GM19351 (cell line): ENCODE data around the gene TRABD2B.

ENCODE experiments used
- ATAC-seq: cut with Tn5 transposase; IDR thresholded peaks from one replicate; pipeline ENCODE4 v1.9.1; 2021; ENCODE audit warnings: mild to moderate bottlenecking, moderate library complexity; ENCODE audit not compliant: unreplicated experiment

TRABD2B gene

DNA sequence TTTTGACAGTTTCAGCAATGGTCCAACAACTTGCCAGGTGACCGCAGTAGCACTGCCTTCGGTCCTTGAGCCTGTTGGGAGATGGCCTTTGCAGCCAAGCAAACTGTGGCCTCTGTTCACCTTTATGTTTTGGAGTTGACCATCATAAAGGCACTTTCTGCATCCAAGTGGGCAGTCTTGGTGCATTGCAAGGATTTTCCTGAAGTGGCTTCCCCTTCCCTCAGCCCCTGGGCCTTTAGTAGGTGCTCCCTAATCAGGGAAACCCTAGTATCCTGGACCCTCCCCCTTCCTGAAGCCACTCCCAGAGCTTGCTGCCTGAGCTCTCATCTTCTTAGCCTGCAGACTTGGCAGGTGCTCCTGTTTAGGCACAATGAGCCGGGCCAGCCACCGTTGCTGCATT, 140.2 kb downstream of the TRABD2B start:
- no peak for ATAC-seq

DNA sequence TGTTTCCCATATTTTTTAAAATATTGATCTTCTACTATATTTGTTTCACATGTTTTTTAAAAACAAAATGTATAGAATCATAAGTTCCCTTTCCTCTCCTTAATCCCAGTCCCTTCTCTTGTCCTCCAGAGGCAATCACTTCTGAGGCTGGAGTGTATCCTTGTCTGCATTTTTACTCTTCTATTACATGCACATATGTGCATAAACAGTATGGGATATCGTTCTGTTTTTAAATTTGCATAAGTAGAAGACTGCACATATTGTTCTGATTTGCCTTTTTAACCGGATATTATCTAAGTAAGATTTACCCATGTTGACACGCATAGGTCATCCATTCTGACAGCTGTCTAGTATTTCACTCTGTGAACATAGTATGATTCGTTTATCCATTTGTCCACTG, 142.0 kb downstream of the TRABD2B start:
- no peak for ATAC-seq

DNA sequence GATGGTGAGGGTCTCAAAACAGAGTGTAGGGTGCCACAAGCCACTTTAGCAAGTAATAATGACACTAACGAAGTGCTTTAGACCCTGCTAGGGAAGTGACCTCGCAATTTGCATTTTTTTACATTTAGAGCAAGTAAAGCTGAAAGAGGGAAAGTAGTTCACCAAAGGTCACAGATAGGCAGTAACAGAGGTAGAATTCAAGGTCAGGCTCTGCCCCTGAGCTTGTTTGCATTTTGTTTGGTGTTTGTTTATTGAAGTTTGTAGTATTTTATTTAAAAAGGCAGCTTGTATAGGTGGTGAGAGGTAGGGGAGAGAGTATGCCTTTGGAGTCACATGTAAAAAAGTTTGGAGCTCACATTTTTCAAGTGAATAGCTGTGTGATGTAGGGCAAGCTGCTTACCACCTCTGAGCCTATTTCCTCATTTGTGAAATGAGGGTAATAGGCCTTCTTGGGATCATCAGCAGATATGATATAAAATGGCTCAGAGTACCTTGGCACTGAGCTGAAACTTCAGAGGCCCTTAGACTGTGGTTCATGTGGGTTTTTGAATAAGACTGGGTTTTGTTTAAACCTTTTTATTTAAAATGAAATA, 142.5 kb downstream of the TRABD2B start:
- no peak for ATAC-seq

DNA sequence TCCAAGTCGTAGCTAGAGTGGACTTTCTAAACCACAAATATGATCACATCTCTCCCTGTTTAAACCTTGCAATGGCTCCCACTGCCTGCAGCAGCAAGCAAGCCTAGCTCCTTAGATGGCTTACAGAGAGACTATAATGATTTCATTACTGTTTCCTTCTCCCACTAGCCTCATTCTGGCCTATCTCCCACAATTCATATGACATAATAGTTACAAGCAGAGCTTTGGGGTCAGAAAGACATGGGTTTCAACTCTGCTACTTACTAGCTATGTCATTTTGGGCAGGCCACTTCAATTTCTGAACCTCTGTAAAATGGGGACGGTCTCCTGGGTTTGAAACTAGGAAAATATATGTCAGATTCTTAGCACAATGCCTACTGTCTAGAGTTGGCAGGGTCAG, 143.3 kb downstream of the TRABD2B start:
- no peak for ATAC-seq

DNA sequence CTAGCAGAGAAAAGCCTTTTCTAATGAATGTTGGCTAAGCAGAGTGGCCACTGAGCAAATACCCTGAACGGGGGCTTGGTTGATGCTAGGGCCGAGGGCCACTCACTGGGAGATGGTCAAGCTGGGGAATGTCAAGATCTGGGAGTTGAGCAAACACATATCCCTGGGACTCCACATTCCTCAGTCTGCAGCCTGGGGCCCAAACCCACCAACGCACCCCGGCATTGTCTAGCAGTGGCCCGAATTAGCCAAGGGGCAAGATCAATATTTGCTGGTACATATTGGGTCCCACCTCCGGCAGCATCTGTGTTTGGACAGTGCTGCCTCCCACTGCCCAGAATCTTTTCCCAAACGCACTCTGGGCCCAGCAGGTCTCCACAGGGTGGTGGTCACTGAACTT, 144.1 kb downstream of the TRABD2B start:
- ATAC-seq: no peak

DNA sequence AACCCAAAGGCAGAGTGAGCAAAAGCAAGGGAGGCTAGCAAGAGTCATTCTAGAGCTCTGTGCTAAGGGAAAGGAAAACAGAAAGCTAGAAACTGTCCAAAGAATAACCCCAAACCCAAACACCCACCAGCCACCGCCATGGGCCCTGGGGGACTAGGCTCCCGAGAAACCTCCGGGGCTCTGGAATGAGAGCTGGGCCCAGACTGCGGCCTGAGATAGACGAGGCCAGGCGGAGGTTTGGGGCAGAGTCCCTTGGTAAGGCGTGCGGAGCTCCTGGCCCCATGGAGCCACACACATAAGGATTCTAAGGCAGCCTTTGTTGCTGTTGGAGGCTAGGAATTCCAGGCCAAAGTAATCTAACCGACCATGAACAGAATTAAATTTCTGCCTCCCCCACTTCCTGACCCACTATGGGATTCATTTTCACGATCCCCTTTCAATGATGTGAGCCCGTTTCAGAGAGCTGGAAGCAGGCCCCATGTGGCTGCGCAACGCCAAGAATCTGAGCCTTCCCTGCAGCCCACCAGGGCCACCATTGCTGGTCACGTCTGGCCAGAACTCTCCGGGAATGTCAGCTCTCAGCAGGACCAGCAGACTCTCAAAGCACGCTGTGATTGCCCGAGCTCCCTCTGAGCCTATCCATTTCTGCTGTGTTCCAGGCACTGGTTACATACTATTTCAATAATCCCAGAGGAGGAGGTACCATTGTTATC, 145.0 kb downstream of the TRABD2B start:
- ATAC-seq: no peak

DNA sequence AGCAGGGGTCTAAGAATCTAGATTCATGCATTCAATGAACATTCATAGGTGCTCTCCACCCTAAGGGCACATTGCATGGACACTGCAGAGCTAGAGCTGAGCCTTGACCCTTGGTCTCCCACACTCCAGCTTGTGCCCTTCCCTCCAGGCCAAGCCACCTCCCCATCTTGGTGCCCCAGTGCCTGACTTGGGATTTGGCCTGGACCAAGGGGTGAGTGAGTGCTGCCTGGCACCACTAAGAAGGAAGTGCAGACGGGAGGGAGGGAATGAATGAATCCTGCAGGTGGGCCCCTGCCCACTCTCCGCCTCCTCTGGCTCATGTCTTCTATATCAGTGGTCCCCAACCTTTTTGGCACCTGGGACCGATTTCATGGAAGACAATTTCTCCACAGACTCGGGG, 146.7 kb downstream of the TRABD2B start:
- ATAC-seq: no peak

DNA sequence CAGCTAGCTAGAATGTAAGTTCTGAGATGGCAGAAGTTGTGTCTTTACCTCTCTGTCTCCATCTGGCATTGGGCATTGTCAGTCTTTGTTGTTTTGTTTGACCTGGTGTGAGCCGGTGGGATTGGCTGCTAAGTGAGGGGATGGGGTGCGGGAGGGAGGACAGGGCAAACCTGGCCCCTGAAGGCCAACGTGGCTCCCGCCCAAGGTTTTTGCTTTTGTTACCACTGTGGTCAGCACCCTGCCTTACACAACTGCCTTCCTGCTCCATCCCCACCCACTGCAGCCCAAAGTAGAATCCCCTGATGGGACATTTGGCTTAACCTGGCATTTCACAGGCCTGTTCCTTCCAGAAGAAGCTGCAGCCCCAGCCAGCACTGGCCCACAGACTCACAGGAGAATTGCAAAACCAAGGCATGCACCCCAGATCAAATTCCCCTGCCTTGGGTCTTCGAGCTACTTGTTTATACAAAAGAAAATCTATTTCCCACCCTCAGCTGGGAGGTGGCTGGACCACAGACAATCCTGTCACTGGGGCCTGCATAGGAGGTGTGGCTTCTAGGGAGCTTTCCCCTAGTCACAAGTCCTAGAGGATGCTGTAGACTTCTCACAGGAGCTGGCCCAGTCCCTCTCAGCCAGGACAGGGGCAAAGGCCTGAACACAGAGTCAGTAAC, 147.5 kb downstream of the TRABD2B start:
- ATAC-seq: no peak

DNA sequence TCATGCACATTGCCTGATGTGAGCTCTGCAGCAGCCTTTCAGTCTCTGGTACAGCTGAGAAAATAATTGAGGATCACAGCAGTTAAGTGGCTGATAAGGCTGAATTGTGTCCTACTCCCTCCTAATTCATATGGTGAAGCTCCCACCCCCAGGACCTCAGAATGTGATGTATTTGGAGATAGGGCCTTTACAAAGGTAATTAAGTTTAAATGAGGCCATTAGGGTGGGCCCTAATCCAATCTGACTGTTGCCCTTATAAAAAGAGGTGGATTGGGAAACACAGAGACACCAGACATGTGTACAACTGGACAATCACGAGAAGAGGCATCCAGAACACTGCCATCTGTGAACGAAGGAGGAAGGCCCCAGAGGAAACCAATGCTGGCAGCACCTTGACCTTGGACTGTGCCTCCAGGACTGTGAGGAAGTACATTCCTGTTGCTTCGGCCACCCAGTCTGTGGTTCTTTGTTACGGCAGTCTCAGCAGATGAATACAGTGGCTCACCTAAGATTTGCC, 148.1 kb downstream of the TRABD2B start:
- no peak for ATAC-seq

DNA sequence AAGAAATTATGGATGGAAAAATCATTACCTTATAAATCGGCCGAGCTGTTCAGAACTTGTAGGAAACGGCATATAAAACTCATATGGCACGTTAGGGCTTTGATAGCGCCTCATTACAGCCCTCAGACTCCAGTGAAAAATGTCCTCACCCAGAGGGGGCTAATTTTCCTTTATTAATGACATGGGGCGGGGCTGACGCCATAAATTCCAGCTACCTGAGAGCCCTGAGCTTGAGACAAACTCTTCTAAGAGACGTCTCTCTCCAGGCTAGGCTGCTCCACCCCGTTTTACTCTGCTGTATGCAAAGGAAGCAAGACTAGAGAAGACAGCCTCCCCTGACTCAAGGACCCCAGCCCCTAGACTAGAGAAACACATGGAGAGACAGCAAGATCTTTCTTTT, 149.4 kb downstream of the TRABD2B start:
- ATAC-seq: no peak

DNA sequence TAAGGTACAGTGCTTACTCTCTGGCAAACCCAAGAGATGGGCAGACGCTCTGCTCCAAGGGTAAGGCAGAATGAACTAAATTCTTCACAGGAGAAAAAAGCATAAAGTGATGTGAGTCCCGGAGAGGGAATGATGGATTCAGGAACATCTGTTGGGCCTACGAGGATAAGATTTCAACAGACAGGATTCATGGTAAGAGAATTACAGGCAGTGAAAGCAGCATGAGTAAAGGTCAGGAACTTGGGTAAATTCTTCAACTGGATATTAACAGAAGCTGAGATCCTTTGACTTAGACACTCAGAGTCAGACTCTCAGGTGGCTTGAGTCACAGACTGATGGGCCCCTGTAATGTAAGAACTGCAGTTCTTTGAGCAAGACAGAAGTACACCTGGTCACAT, 152.6 kb downstream of the TRABD2B start:
- ATAC-seq: no peak

DNA sequence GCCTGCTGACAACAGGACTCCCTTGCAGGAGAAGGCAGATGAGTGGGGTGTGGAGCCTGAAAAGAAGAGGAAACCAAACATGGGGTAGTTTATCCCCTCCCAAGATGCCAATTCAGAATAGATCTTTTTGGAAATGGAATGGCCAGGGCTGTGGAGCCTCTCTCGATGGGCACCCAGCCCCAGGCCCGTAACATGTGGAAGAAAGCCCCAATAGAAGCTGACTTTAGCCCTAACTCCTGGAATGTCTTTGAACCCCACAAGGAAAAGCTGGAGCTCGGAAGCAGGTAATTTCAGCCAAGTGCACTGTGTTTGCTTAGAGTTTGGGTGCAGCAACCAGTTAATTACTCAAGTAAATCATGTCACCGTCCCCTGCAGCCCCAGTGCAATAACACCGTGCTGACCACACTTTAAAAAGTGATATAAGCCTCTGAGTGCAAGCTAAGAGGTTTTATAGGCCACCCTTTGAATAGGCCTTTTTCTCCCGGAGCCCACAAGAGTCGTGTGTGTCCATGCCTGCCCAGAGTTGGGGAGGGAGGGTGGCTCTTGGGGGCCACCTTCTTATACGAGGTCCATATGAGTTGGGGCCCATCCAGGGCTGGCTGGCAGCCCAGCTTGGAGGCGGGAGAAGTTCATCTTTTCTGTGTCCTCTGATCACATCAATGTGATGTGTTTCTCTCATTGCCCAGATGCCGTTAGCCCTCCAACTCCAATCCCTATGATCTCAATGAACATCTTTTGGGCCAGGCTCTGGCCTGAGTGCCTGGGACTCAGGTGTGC, 153.2 kb downstream of the TRABD2B start:
- ATAC-seq: no peak

DNA sequence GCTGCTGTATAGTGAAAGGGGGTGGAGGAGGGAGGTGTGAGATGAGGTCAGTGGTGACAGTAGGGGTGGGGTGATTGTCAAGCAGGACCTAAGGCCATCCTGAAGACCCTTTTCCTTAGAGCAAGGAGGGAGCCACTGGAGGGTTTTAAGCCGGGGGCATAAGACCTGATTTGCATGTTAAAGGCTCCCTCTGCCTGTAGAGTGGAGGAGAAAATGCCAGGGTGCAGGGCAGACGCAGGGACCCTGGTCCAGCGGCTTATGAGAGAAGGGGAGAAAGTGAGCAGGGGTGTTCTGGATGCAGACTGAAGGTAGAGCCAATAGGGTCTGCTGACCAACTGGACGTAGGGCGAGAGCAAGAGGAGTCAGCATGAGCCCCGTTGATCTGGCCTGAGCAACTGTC, 154.1 kb downstream of the TRABD2B start:
- ATAC-seq: no peak

DNA sequence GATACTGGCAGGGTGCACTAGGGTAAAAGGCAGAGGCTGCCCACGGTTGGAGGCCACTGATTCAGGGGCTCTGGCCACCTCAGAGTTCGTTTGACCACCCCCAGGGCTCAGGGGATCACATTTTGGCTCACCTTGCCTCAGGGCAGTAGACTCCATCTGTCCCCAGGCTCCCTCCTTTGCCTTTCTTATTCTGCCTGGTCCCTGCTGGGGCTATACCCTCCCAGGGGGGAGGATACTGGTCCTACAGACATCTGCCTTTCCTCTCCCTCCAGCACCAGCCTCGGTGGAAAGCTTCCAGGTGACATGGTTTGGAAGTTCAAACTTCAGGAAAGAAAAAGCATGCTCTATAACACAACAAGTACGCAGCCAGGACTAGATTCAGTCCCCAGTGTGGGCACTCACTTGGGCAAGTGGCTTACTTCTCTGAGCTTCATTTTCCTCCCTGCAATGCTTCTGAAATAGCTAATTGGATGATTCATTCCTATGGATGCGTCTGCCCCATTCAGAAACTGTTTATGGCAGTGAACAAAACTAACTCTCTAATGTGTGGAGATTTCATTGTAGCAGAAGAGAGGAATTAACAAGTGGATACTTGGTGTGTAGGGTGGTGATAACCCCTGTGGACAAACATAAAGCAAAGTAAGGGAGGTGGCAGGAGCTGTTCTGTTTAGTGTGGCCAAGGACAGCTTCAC, 154.8 kb downstream of the TRABD2B start:
- no peak for ATAC-seq

DNA sequence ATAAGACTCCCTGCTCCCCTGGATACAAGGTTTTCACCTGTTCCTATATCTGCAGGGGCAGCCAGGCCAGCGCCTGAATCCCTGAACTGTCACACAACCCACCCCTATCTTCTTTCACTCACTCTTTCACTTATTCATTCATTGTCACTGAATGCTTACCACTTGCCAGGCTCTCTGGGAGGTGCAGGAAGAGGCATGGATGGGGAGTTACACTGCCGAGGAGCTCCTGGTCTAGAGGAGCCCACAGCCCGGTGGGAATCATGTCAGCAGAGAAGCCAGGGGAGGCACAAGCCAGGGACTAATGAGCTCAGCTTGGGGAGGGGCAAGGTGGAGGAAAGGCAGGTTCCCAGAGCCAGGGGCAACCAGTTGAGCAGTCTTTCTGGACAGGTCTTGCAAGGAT, 155.8 kb downstream of the TRABD2B start:
- no peak for ATAC-seq

DNA sequence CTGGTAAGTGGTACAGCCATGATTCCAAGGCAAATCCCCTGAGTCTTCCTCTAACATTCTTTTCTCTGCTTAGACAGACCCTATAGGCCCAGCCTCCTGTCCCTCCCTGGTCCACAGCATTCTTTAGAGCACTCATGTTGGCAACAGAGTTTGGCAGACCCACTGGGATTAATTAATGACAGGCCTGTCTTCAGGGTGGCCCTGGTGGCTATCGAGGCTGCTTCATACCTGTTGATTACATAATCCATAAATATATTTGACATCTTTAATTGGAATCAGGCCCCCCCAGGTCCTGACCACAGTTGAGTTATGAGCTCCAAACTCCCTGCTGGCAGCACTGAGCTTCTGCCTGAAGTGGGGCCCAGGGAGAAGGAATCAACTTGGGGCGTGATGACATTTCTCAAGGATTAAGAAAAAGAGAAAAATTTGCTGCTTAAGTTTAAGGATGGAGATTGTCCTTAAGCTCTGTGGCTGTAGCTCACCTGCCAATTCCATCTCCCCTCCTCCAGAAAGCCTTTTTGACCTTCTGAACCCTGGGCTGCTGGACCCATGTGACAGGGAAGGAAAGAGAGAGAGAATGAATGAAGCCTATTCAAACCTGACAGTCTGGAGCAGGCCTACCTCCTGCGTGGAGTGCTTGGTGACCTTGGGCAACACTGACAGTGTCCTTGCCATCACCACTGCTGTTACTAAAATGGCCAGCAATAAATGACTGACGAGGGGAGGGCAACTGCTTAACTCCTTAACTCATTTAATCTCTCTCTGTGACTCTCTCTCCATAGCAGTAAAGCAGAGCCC, 156.6 kb downstream of the TRABD2B start:
- no peak for ATAC-seq

DNA sequence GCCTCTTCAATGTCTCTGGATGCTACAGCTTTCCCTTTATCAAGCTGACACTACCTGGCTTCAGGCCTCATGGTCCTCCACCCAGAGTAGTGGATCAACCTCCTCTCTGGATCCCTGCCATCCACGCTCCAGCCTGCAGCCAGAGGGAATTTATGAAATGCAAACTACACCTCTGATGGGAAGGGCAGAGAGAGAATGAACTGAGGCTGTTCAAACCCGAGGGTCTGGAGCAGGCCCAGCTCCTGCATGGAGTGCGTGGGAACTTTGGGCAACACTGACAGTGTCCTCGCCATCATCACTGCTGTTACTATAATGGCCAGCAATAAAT, 157.8 kb downstream of the TRABD2B start:
- no peak for ATAC-seq

DNA sequence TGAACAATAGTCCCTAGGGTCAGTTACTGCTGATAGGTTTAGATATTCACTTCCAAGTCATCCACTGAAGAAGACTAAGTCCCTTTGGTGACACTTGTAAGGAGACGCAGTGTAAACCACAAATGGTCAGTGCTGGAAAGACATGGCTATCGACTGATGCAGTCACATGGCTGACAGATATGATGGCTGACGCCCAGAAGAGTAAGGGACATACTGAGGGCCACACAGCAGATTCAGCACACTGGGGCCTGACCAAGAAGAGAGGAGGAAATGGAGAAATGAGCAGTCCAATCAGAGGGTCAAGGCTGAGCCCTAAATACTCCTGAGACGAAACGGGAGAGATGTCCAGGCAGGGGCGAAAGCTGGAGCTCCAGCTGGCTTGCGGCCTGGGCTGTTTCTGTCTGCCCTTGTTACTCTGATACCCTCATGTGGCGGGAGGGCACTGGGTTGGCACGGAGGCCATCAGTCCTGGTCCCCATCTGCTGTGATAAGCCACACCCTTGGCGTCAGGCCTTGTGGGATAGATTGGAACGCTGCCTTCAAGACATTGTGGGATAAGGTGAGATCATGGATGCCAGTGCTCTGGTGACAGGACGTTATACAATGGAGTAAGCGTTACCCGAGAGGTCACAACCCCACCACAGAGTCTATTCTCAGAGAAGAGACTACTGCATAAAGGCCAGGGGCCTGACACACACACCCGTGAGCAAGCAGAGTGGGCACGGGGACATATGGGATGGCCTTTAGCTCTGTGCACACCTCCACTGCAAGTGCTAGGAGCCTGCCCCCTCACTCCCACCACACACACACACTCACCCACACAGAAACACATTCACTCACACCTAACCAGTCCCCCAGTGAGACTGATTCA, 158.4 kb downstream of the TRABD2B start:
- no peak for ATAC-seq

DNA sequence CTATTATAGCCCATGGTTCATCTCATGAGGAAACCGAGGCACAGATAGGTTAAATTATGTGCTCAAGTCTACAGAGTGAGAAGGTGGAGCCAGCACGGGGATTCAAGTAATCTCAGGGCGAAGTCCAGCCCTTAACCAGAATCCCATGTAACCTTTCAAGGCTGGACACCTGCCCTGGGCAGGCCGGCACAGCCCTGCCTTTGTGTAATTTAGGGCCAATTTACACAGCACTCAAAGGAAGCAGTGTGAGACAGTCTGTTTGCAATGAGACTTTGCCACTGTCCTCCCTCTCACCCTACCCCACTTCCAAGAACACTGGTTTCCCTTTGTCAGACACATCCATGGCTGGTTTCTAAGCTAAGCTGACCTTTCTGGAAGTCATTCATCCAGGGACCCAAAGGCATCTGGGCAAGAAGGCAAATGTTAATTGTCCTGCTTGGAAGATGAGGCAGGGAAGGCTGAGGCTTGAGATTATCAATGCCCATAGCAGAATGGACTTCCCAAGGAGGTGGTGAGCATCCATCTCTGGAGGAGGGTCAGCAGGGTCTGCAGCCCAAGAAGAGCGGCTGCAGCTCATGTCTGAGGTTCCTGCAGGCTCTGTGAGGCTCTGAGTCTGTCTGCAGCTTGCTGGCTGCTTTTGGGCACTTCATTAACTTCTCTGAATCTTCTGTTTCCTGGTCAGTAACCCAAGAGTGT, 159.2 kb downstream of the TRABD2B start:
- no peak for ATAC-seq
